ENCODE data around the gene IDUA.

GRCh38 chr4:961351-962230 is 25.3 kb upstream of the IDUA start:
- TF ChIP-seq SPI1 (IDR thresholded peaks at IDR 0.05; ENCODE audit: low read depth, low read length): no peak
- no peak for TF ChIP-seq TAF1 (IDR thresholded peaks at IDR 0.05; ENCODE audit: low read depth, low read length)
- no peak for TF ChIP-seq POLR2AphosphoS5 (IDR thresholded peaks at IDR 0.05; ENCODE audit: low read depth, low read length)
- no peak for TF ChIP-seq POLR2A (IDR thresholded peaks at IDR 0.05; ENCODE audit: low read depth, low read length)

Measured in GM12891 (cell line).